Right renal pelvis (tissue), 4 donors: ENCODE data around the gene SLC35G2. TPM values are rescaled to one million over a fixed set of nuclear protein-coding genes. Genes with fewer than 3 reads are reported as not detected.
"Not testable (repeated sequence)": the region's sequence is repeated elsewhere in the genome, so short reads cannot be mapped to it uniquely, and the experiment has no call there.

Experiments used
- DNase-seq, 4 donors: peaks; one replicate each; pipeline ENCODE4 v3.0.0-alpha.2; 2013; ENCODE audit warnings: low read depth in 4 of 4, low spot score in 3 of 4, missing footprints in 1 of 4
- polyA plus RNA-seq, 4 donors: library from polyadenylated mRNA; unstranded; fragments of 120-200 nt; gene quantifications; one replicate each; pipeline ENCODE4 v1.2.1, GENCODE V29; 2013; ENCODE audit not compliant: insufficient read length in 4 of 4

The SLC35G2 gene
- polyA plus RNA-seq = 10 to 100 TPM in 1 of 4 donors, 1 to 10 TPM in 3; 3.5 to 12.8 (median 4.1) TPM

- peak in 2 of 4 donors; percentile 28 to 60 for DNase-seq
Observed at GRCh38 chr3:136818769-136819391, at the start of gene SLC35G2. Gene SLC35G2, plus strand, starts transcription at chr3:136819126. Its CDS starts 35,335 bp downstream, at chr3:136854461.

DNA sequence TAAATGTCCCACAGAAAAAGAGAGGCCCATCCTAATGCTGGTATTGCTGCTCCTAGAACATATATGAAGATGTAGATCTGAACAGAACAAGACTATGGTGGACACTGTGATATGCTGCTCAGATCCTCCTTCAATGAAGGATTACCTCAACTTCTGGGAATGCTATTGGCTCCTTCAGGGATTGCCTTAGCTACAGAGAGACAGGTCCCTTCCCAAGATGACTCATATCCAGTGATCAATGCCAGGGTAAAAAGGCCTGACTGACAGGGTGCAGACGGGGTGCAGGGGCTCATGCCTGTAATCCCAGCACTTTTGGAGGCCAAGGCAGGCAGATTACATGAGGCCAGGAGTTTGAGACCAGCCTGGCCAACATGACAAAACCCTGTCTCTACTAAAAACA is 46.2 kb upstream of the SLC35G2 start:
- DNase-seq = no peak

- no peak for DNase-seq
Observed at GRCh38 chr3:136778865-136779264, 40.1 kb upstream of the SLC35G2 start.

DNA sequence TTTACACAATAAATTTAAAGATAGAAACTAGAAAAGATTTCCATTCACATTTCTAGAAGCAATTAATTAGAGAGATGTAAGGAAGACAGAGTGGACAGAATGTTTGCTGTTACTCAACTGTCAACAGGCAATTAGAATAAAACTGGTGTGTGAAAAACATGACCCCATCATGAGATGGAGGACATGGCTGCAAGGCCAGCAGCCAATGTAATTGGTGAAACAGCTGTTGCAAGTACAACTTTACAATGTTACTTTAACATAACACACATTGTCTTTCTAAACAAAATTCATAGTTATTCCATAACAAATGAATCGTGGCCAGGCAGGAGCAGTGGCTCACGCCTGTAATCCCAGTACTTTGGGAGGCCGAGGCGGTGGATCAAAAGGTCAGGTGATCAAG is 38.2 kb upstream of the SLC35G2 start:
- no peak for DNase-seq

- no peak for DNase-seq
Observed at GRCh38 chr3:136783708-136784191, 35.2 kb upstream of the SLC35G2 start.

GRCh38 chr3:136787349-136787748 is 31.6 kb upstream of the SLC35G2 start:
- DNase-seq = no peak

- DNase-seq = no peak
Observed at GRCh38 chr3:136788154-136788553, 30.8 kb upstream of the SLC35G2 start.

- no peak for DNase-seq
Observed at GRCh38 chr3:136789976-136790375, 28.9 kb upstream of the SLC35G2 start.

- no peak for DNase-seq
Observed at GRCh38 chr3:136790786-136791185, 28.1 kb upstream of the SLC35G2 start.

DNA sequence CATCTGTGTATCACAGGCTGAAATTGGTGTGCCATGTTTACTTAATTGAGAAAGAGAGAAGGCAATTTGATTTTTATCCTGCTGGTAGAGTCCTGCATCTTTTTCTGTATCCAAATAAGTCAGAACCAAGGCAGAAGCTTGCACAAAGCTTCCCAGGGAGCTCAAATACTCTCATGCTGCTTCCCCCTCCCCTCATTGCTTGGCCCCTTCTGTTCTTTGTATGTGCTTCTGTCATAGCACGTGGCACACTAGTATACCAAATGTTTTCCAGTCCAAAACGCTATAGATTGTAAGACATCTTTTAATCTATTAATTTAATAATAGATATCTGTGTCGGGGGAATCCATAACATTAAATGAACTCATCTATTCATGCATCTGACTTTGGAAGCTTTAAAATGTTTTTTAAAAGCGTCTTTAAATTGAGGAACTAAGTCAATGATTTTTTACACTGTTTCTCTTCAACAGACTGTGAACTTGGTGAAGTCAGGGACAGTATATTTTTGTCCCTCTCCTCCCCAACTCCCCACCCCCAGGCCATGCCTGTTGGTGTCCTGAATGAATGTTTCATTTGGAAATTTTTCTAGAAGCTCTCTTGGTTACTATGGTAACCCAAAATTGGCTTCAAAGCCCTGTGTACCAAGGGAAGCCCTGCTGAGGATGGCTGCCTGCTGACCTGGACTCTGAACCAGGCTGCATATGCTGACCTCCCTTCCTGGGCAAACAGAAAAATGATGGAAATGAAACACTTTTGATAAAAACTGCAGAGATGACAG is 26.2 kb upstream of the SLC35G2 start:
- no peak for DNase-seq

DNA sequence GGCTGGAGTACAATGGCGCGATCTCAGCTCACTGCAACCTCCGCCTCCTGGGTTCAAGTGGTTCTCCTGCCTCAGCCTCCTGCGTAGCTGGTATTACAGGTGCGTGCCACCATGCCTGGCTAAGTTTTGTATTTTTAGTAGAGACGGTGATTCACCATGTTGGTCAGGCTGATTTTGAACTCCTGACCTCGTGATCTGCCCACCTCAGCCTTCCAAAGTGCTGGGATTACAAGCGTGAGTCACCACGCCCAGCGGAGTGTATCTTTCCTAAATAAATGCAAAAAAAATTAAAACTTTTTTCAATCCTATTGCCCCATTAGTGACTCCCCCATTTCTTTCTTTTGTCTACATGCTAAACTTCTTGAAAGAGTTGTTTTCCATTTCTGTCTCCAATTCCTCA is 17.8 kb upstream of the SLC35G2 start:
- not testable (repeated sequence) for DNase-seq

GRCh38 chr3:136802481-136802996 is 16.4 kb upstream of the SLC35G2 start:
- no peak for DNase-seq

GRCh38 chr3:136804141-136804540 is 14.8 kb upstream of the SLC35G2 start:
- no peak for DNase-seq

DNA sequence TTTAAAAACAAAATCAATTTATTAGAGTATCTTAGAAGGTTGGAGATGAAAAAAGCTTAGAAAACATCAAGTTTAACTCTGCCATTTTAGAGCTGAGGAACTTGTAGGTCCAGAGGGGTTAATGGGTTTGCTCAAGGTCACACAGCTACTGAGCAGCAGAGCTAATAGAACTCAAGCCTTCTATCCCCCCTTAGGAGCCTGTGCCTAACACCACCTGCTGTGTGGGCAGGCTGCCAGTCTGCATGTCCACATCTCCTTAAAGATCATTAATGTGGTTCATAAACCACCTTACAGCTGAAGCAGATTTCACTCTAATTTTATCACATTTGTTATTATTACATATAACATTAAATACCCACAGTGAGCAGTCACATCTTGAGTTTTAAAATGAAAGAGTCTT is 14.1 kb upstream of the SLC35G2 start:
- no peak for DNase-seq

DNA sequence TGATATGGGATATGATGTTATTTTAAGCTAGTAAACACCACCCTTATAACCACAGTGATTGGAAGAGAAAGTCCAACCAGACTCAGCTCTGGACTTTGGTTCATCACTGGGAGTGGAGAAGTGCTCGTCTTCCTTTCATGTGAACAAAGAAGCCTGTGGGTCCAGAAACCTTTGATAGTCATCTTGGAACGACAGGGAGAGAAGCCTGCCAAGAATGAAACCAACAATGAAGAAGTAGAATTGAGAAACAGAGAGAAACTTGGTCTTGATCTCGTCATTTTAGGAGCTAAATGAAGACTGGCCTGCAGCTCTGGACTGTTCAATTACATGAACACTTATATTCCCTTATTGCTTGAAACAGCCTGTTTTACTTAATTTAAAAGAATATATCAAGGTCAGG is 13.1 kb upstream of the SLC35G2 start:
- no peak for DNase-seq

GRCh38 chr3:136811701-136812100 is 7.2 kb upstream of the SLC35G2 start:
- no peak for DNase-seq

DNA sequence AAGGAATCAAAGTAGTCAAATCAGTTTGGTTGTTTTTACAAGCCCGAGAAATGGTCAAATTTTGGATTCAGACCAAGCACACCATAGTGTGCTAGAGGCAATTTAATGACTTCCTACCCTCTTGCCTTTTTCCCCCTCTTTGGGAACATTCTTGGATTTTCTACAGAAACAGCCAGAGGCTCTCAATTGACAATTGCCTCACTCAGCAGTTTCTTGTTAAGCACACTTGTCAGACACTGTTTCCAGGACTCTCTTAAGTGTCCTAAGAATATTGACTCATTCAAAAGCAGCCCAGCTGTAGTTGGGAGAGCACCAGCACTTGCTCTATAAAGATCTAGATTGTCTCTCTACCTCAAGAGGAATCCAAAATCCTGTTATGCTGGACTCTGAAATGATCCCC is 1.5 kb upstream of the SLC35G2 start:
- no peak for DNase-seq

- no peak for DNase-seq
Observed at GRCh38 chr3:136818191-136818768, 646 bp upstream of the SLC35G2 start.

GRCh38 chr3:136819392-136819730 is 435 bp downstream of the SLC35G2 start:
- peak in 1 of 4 donors; percentile 18 for DNase-seq

DNA sequence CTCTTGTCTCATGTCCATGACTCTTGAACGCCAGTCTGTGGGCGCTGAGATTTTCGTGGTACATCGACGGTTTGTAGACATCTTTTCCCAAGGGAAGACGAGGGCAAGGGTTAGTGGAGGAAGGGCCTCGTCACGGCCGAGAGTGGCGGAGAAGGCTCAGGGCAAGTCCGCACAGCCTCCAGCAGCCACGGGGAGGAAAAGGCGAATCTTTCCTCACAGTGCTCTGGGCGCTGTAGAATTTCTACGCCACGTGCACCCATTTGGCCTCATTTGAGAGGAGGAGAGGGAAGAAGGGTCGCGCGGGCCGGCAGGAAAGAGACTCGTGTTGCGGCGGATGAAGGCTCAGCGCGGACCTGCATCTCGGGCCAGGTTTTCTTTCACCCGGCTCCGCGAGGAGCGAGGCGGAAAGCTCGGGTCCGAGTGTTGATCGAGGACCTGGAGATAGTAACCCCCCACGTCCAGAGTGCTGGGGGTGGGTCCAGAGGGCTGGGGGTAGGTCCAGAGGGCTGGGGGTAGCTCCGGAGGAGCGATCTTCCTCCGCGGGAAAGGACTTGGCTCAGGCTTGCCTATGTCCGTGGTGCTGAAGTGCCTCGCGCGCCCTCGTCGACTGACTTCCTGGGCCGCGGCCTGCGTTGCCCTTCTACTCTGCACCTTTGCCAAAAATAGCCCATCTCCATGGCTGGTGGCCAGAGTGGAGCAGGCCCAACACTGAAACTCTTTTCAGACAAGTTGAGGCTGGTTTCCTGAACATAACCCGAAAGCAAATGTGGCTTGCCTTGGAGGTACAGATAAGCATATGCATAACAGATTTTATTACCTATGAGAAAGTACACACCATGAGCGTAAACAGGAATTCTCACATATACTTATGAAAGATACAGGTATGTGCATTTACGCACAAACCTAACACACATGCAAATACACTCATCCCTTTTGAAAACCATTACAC is 1.1 kb downstream of the SLC35G2 start:
- peak in 2 of 4 donors; percentile 14 to 42 for DNase-seq
